Measurements from ENCODE around the gene EP300. TPM values are rescaled to one million over a fixed set of nuclear protein-coding genes. Genes with fewer than 3 reads are reported as not detected.

EP300 gene
- total RNA-seq, 1 donor from 2014 or later, result 57.9 TPM

- Histone ChIP-seq H3K9ac (ENCODE audit: low read depth in 1 of 3, low read length in 3 of 3) (no peak overlapping the region), H3K4me3 (ENCODE audit: low read length in 3 of 3) (no peak overlapping the region), H3K36me3 (ENCODE audit: control insufficient read depth in 3 of 3, insufficient read depth in 3 of 3, low read length in 3 of 3) (no peaks in the 10 kb centered on the region), H3K27ac (ENCODE audit: low read depth, low read length) (no peak overlapping the region), H3K27me3 (ENCODE audit: control insufficient read depth in 3 of 3, insufficient read depth in 3 of 3, low read length in 3 of 3) (no peaks in the 10 kb centered on the region), H3K4me1 (ENCODE audit: control insufficient read depth in 3 of 3, insufficient read depth in 3 of 3, low read length in 3 of 3) (no peaks in the 10 kb centered on the region), H3K9me3 (ENCODE audit: control insufficient read depth in 3 of 3, low read length in 3 of 3) (no peaks in the 10 kb centered on the region)
Measured at GRCh38 chr22:41076857-41077256, 15.5 kb upstream of the EP300 start.

- no peak overlapping the region for H3K4me3 ChIP-seq (ENCODE audit: low read length in 3 of 3)
- no peaks in the 10 kb centered on the region for H3K36me3 ChIP-seq (ENCODE audit: control insufficient read depth in 3 of 3, insufficient read depth in 3 of 3, low read length in 3 of 3)
- no peak overlapping the region for H3K27ac ChIP-seq (ENCODE audit: low read depth, low read length)
- no peaks in the 10 kb centered on the region for H3K27me3 ChIP-seq (ENCODE audit: control insufficient read depth in 3 of 3, insufficient read depth in 3 of 3, low read length in 3 of 3)
- no peak overlapping the region for H3K9ac ChIP-seq (ENCODE audit: low read depth in 1 of 3, low read length in 3 of 3)
- no peaks in the 10 kb centered on the region for H3K4me1 ChIP-seq (ENCODE audit: control insufficient read depth in 3 of 3, insufficient read depth in 3 of 3, low read length in 3 of 3)
- no peaks in the 10 kb centered on the region for H3K9me3 ChIP-seq (ENCODE audit: control insufficient read depth in 3 of 3, low read length in 3 of 3)
Measured at GRCh38 chr22:41078931-41079330, 13.5 kb upstream of the EP300 start.

DNA sequence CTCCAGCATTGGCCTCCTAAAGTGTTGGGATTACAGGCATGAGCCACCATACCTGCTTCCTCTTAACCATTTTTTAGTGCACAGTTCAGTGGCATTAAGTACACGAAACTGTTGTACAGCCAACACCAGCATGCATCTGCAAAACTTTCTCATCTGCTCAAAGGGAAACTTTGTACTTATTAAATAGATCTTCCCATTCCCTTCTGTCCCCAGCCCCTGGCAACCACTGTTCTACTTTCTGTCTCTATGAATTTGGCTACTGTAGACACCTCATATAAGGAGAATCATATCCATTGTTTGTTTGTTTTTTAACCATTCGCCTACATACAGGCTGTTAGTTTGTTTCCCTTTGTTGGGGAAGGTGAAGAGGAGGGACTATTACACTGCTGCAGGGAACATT is 6.5 kb upstream of the EP300 start:
- Histone ChIP-seq H3K27me3 (ENCODE audit: control insufficient read depth in 3 of 3, insufficient read depth in 3 of 3, low read length in 3 of 3) (no peaks in the 10 kb centered on the region), H3K9me3 (ENCODE audit: control insufficient read depth in 3 of 3, low read length in 3 of 3) (no peaks in the 10 kb centered on the region), H3K9ac (ENCODE audit: low read depth in 1 of 3, low read length in 3 of 3) (no peak overlapping the region), H3K4me3 (ENCODE audit: low read length in 3 of 3) (no peak overlapping the region), H3K27ac (ENCODE audit: low read depth, low read length) (no peak overlapping the region), H3K4me1 (ENCODE audit: control insufficient read depth in 3 of 3, insufficient read depth in 3 of 3, low read length in 3 of 3) (peaks cover 2 to 4% (median 3%) of the 10 kb centered on the region in 3 donors), H3K36me3 (ENCODE audit: control insufficient read depth in 3 of 3, insufficient read depth in 3 of 3, low read length in 3 of 3) (no peaks in the 10 kb centered on the region)

DNA sequence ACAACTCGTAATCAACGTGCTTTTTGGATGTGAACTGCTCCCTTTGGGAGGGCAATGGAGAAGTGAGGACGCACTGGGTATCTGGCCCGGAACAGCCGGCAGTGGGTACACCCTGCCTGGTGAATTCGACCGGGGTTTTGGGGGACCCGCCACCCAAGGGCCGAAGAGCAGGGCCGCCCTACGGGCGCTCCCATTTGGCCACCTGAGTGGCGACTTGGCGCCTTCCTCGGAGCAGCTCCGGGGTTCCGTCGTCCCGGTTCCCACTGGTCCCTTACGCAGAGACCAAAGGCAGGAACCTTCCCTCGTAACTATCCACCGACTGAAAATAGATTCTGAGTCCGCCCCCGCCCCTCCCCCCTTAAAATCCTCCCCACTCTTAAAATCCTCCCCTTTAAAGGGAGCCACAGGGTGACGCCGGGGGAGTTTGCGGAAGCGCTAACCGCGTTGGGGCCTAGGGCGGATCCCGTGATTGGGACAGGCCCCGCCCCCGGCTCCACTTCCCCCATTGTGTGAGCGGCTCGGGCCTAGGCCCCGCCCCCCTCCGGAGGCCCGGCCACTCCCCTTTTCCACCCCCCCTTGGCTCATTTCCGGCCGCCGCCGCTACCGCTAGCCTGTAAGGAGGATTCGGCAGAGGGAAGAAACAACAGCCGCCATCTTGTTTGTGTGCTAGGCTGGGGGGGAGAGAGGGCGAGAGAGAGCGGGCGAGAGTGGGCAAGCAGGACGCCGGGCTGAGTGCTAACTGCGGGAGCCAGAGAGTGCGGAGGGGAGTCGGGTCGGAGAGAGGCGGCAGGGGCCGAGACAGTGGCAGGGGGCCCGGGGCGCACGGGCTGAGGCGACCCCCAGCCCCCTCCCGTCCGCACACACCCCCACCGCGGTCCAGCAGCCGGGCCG is 1.0 kb upstream of the EP300 start:
- Histone ChIP-seq H3K9me3 (ENCODE audit: control insufficient read depth in 3 of 3, low read length in 3 of 3) (no peaks in the 10 kb centered on the region), H3K36me3 (ENCODE audit: control insufficient read depth in 3 of 3, insufficient read depth in 3 of 3, low read length in 3 of 3) (no peaks in the 10 kb centered on the region), H3K27me3 (ENCODE audit: control insufficient read depth in 3 of 3, insufficient read depth in 3 of 3, low read length in 3 of 3) (no peaks in the 10 kb centered on the region), H3K27ac (ENCODE audit: low read depth, low read length) (peak overlapping the region; percentile 100), H3K4me3 (ENCODE audit: low read length in 3 of 3) (peak overlapping the region; percentile 88 to 89 (median 88)), H3K9ac (ENCODE audit: low read depth in 1 of 3, low read length in 3 of 3) (peak overlapping the region; percentile 94 to 98 (median 96)), H3K4me1 (ENCODE audit: control insufficient read depth in 3 of 3, insufficient read depth in 3 of 3, low read length in 3 of 3) (peaks cover 15 to 31% (median 24%) of the 10 kb centered on the region in 3 donors)

- Histone ChIP-seq H3K4me1 (ENCODE audit: control insufficient read depth in 3 of 3, insufficient read depth in 3 of 3, low read length in 3 of 3) (peaks cover 19 to 34% (median 24%) of the 10 kb centered on the region in 3 donors), H3K4me3 (ENCODE audit: low read length in 3 of 3) (peak overlapping the region; percentile 88 to 92 (median 89)), H3K27me3 (ENCODE audit: control insufficient read depth in 3 of 3, insufficient read depth in 3 of 3, low read length in 3 of 3) (no peaks in the 10 kb centered on the region), H3K9me3 (ENCODE audit: control insufficient read depth in 3 of 3, low read length in 3 of 3) (no peaks in the 10 kb centered on the region), H3K9ac (ENCODE audit: low read depth in 1 of 3, low read length in 3 of 3) (peak overlapping the region; percentile 91 to 97 (median 96)), H3K27ac (ENCODE audit: low read depth, low read length) (peak overlapping the region; percentile 100), H3K36me3 (ENCODE audit: control insufficient read depth in 3 of 3, insufficient read depth in 3 of 3, low read length in 3 of 3) (no peaks in the 10 kb centered on the region)
Measured at GRCh38 chr22:41092847-41093411, 537 bp downstream of the EP300 start.

- Histone ChIP-seq H3K4me1 (ENCODE audit: control insufficient read depth in 3 of 3, insufficient read depth in 3 of 3, low read length in 3 of 3) (peaks cover 24 to 35% (median 27%) of the 10 kb centered on the region in 3 donors), H3K4me3 (ENCODE audit: low read length in 3 of 3) (peak overlapping the region; percentile 88 to 92 (median 89)), H3K9ac (ENCODE audit: low read depth in 1 of 3, low read length in 3 of 3) (peak overlapping the region; percentile 91 to 97 (median 96)), H3K27ac (ENCODE audit: low read depth, low read length) (no peak overlapping the region), H3K36me3 (ENCODE audit: control insufficient read depth in 3 of 3, insufficient read depth in 3 of 3, low read length in 3 of 3) (no peaks in the 10 kb centered on the region), H3K9me3 (ENCODE audit: control insufficient read depth in 3 of 3, low read length in 3 of 3) (no peaks in the 10 kb centered on the region), H3K27me3 (ENCODE audit: control insufficient read depth in 3 of 3, insufficient read depth in 3 of 3, low read length in 3 of 3) (no peaks in the 10 kb centered on the region)
Measured at GRCh38 chr22:41094041-41094593, 1.7 kb downstream of the EP300 start.

GRCh38 chr22:41096391-41096790 is 4.0 kb downstream of the EP300 start:
- Histone ChIP-seq H3K27me3 (ENCODE audit: control insufficient read depth in 3 of 3, insufficient read depth in 3 of 3, low read length in 3 of 3) (no peaks in the 10 kb centered on the region), H3K9me3 (ENCODE audit: control insufficient read depth in 3 of 3, low read length in 3 of 3) (no peaks in the 10 kb centered on the region), H3K9ac (ENCODE audit: low read depth in 1 of 3, low read length in 3 of 3) (no peak overlapping the region), H3K36me3 (ENCODE audit: control insufficient read depth in 3 of 3, insufficient read depth in 3 of 3, low read length in 3 of 3) (no peaks in the 10 kb centered on the region), H3K4me3 (ENCODE audit: low read length in 3 of 3) (peak overlapping the region in 1 of 3 donors; percentile 24), H3K4me1 (ENCODE audit: control insufficient read depth in 3 of 3, insufficient read depth in 3 of 3, low read length in 3 of 3) (peaks cover 34 to 48% (median 40%) of the 10 kb centered on the region in 3 donors), H3K27ac (ENCODE audit: low read depth, low read length) (no peak overlapping the region)

- Histone ChIP-seq H3K9ac (ENCODE audit: low read depth in 1 of 3, low read length in 3 of 3) (no peak overlapping the region), H3K27me3 (ENCODE audit: control insufficient read depth in 3 of 3, insufficient read depth in 3 of 3, low read length in 3 of 3) (no peaks in the 10 kb centered on the region), H3K36me3 (ENCODE audit: control insufficient read depth in 3 of 3, insufficient read depth in 3 of 3, low read length in 3 of 3) (no peaks in the 10 kb centered on the region), H3K4me3 (ENCODE audit: low read length in 3 of 3) (peak overlapping the region in 1 of 3 donors; percentile 1), H3K9me3 (ENCODE audit: control insufficient read depth in 3 of 3, low read length in 3 of 3) (no peaks in the 10 kb centered on the region), H3K27ac (ENCODE audit: low read depth, low read length) (no peak overlapping the region), H3K4me1 (ENCODE audit: control insufficient read depth in 3 of 3, insufficient read depth in 3 of 3, low read length in 3 of 3) (peaks cover 38 to 48% (median 40%) of the 10 kb centered on the region in 3 donors)
Measured at GRCh38 chr22:41096841-41097240, 4.4 kb downstream of the EP300 start.

DNA sequence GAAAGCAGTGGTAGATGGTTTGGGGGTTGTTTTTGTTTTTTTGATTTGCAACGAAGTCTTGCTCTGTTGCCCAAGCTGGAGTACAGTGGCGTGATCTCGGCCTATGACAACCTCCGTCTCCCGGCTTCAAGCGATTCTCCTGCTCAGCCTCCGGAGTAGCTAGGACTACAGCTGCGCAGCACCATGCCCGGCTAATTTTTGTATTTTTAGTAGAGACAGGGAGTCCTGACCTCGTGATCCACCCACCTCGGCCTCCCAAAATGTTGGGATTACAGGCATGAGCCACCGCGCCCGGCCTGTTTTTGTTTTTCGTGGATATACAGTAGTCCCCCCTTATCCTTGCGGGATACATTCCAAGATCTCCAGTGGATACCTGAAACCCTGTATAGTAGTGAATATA is 6.6 kb downstream of the EP300 start:
- Histone ChIP-seq H3K9ac (ENCODE audit: low read depth in 1 of 3, low read length in 3 of 3) (no peak overlapping the region), H3K36me3 (ENCODE audit: control insufficient read depth in 3 of 3, insufficient read depth in 3 of 3, low read length in 3 of 3) (no peaks in the 10 kb centered on the region), H3K9me3 (ENCODE audit: control insufficient read depth in 3 of 3, low read length in 3 of 3) (no peaks in the 10 kb centered on the region), H3K27me3 (ENCODE audit: control insufficient read depth in 3 of 3, insufficient read depth in 3 of 3, low read length in 3 of 3) (no peaks in the 10 kb centered on the region), H3K4me3 (ENCODE audit: low read length in 3 of 3) (no peak overlapping the region), H3K27ac (ENCODE audit: low read depth, low read length) (no peak overlapping the region), H3K4me1 (ENCODE audit: control insufficient read depth in 3 of 3, insufficient read depth in 3 of 3, low read length in 3 of 3) (peaks cover 38 to 46% (median 43%) of the 10 kb centered on the region in 3 donors)
